Right lobe of liver (tissue), 4 donors: Measurements from ENCODE around the gene PDCD4.

Source experiments
- CTCF ChIP-seq, 4 donors: fragments of 200-600 bp in 3 of 4; fragments of 450-650 bp in 1 of 4; IDR thresholded peaks; one replicate each; pipeline versions ENCODE4 v1.5.1 to v1.8.0; 2016 to 2022; ENCODE audit warnings: antibody characterized with exemption in 4 of 4, mild to moderate bottlenecking in 2 of 4
- POLR2A ChIP-seq: fragments of 450-650 bp; IDR thresholded peaks from one replicate; pipeline ENCODE4 v1.6.1; 2017; ENCODE audit warnings: antibody characterized with exemption, mild to moderate bottlenecking
- donor health status: DM: no; HTN: no; CAD: no.
- donor health status: DM: no; HTN: no; CAD: no.
- donor health status: DM: no; HTN: yes; CAD: no.

- TF ChIP-seq CTCF (IDR thresholded peaks at IDR 0.05) (peak in 1 of 4 donors; percentile 5), POLR2A (peak; percentile 91)
Measured at GRCh38 chr10:110918643-110919348, 47.1 kb downstream of the PDCD4 start, which contains the start of gene BBIP1.
